HG02938 (cell line): ENCODE data around the gene KRT72.

Source experiments
- ATAC-seq: cut with Tn5 transposase; IDR thresholded peaks from one replicate; pipeline ENCODE4 v1.9.1; 2021; ENCODE audit warnings: mild to moderate bottlenecking, moderate library complexity; ENCODE audit not compliant: unreplicated experiment

The KRT72 gene

GRCh38 chr12:52551216-52551865, 49.9 kb downstream of the KRT72 start:
- ATAC-seq = no peak

GRCh38 chr12:52546126-52546525, 55.1 kb downstream of the KRT72 start:
- no peak for ATAC-seq

GRCh38 chr12:52543985-52544883, 57.0 kb downstream of the KRT72 start:
- ATAC-seq = no peak

GRCh38 chr12:52542785-52543318, 58.4 kb downstream of the KRT72 start:
- ATAC-seq = no peak

GRCh38 chr12:52542157-52542556, 59.1 kb downstream of the KRT72 start:
- no peak for ATAC-seq

- ATAC-seq = no peak
Observed at GRCh38 chr12:52541709-52542108, 59.6 kb downstream of the KRT72 start.

- no peak for ATAC-seq
Observed at GRCh38 chr12:52540531-52540930, 60.7 kb downstream of the KRT72 start.

- ATAC-seq = no peak
Observed at GRCh38 chr12:52539821-52540173, 61.5 kb downstream of the KRT72 start.

- no peak for ATAC-seq
Observed at GRCh38 chr12:52539083-52539820, 62.0 kb downstream of the KRT72 start.

GRCh38 chr12:52537101-52537500, 64.2 kb downstream of the KRT72 start:
- no peak for ATAC-seq
